GM23338 (cell line): ENCODE measurements around the gene ZNF513. TPM values are rescaled to one million over a fixed set of nuclear protein-coding genes. Genes with fewer than 3 reads are reported as not detected.

Experiments used
- ATAC-seq: fragments of 200-7000 bp; cut with Tn5 transposase; 3 replicates; pipeline ENCODE4 v1.9.1; 2020
- DNase-seq: peaks from one replicate; pipeline ENCODE4 v3.0.0-alpha.2; 2015; ENCODE audit warnings: low spot score
- H2AFZ ChIP-seq: fragments of 200-600 bp; sonication (generic); 2 replicates; pipeline ENCODE4 v1.8.0; 2016; ENCODE audit warnings: antibody characterized with exemption, mild to moderate bottlenecking, moderate library complexity
- H3F3A ChIP-seq: fragments of 200-600 bp; sonication (generic); replicated peaks from 2 replicates; pipeline ENCODE4 v1.8.0; 2017; ENCODE audit warnings: antibody characterized with exemption, mixed run types, low read depth
- H3K27ac ChIP-seq: fragments of 200-600 bp; sonication (generic); 2 replicates; pipeline ENCODE4 v1.6.1; 2016; ENCODE audit warnings: low read depth
- H3K27me3 ChIP-seq: fragments of 200-600 bp; sonication (generic); 2 replicates; pipeline ENCODE4 v1.8.0; 2016; ENCODE audit warnings: mild to moderate bottlenecking, mixed run types, moderate library complexity; ENCODE audit not compliant: insufficient read depth
- H3K36me3 ChIP-seq: fragments of 200-600 bp; sonication (generic); 2 replicates; pipeline ENCODE4 v1.8.0; 2016; ENCODE audit warnings: mild to moderate bottlenecking; ENCODE audit not compliant: insufficient read depth
- H3K4me1 ChIP-seq: fragments of 200-600 bp; sonication (generic); 2 replicates; pipeline ENCODE4 v1.8.0; 2016; ENCODE audit warnings: mild to moderate bottlenecking, moderate library complexity; ENCODE audit not compliant: insufficient read depth
- H3K4me2 ChIP-seq: fragments of 200-600 bp; sonication (generic); 2 replicates; pipeline ENCODE4 v1.7.1; 2017; ENCODE audit warnings: mixed run types
- H3K4me3 ChIP-seq: fragments of 200-600 bp; sonication (generic); 2 replicates; pipeline ENCODE4 v1.6.1; 2016; ENCODE audit warnings: mixed run types
- H3K79me2 ChIP-seq: fragments of 200-600 bp; sonication (generic); replicated peaks from 2 replicates; pipeline ENCODE4 v1.8.0; 2017; ENCODE audit warnings: mild to moderate bottlenecking; ENCODE audit not compliant: insufficient read depth
- H3K9me2 ChIP-seq: fragments of 200-600 bp; sonication (generic); 2 replicates; pipeline ENCODE4 v1.8.0; 2017; ENCODE audit not compliant: insufficient read depth
- H4K20me1 ChIP-seq: fragments of 200-600 bp; sonication (generic); replicated peaks from 2 replicates; pipeline ENCODE4 v1.8.0; 2017; ENCODE audit warnings: mild to moderate bottlenecking; ENCODE audit not compliant: insufficient read depth
- H3K27ac Mint-ChIP-seq: 2 replicates; pipeline ENCODE4 v1.8.0; 2020; ENCODE audit warnings: inconsistent platforms, mild to moderate bottlenecking, moderate library complexity, mixed read lengths
- H3K27me3 Mint-ChIP-seq: 3 replicates; pipeline ENCODE4 v1.8.0; 2022; ENCODE audit warnings: low read depth, mild to moderate bottlenecking, moderate library complexity, mixed read lengths, inconsistent platforms; ENCODE audit not compliant: insufficient read depth, poor library complexity
- H3K36me3 Mint-ChIP-seq: 3 replicates; pipeline ENCODE4 v1.8.0; 2021; ENCODE audit warnings: low read depth, mild to moderate bottlenecking, inconsistent platforms, moderate library complexity, mixed read lengths
- H3K4me1 Mint-ChIP-seq: 3 replicates; pipeline ENCODE4 v1.8.0; 2020; ENCODE audit warnings: mild to moderate bottlenecking, inconsistent platforms, mixed read lengths
- H3K4me3 Mint-ChIP-seq: 3 replicates; pipeline ENCODE4 v1.8.0; 2021; ENCODE audit warnings: moderate library complexity, mild to moderate bottlenecking, inconsistent platforms, mixed read lengths
- H3K9me3 Mint-ChIP-seq: 3 replicates; pipeline ENCODE4 v1.8.0; 2020; ENCODE audit warnings: moderate library complexity, mild to moderate bottlenecking, inconsistent platforms, mixed read lengths
- CREB1 ChIP-seq: fragments of 250-450 bp; sonication (Bioruptor Pico); IDR thresholded peaks from 2 replicates; pipeline ENCODE4 v1.5.0; 2020; ENCODE audit warnings: low read depth, mild to moderate bottlenecking, moderate library complexity
- CTCF ChIP-seq, 2 experiments: fragments of 200-600 bp in 1 of 2; sonication (generic) in 1 of 2; conservative IDR thresholded peaks; 2 replicates each; pipeline versions ENCODE4 v1.5.1 to v1.6.1; 2016 to 2017; ENCODE audit warnings: antibody characterized with exemption in 2 of 2, low read depth in 2 of 2, mild to moderate bottlenecking in 2 of 2, moderate library complexity in 1 of 2
- ETS1 ChIP-seq: IDR thresholded peaks from 2 replicates; pipeline ENCODE4 v1.6.1; 2016; ENCODE audit warnings: antibody characterized with exemption
- EZH2 ChIP-seq: fragments of 200-600 bp; sonication (generic); IDR thresholded peaks from one replicate; pipeline ENCODE4 v1.8.0; 2017; ENCODE audit warnings: antibody characterized with exemption, mild to moderate bottlenecking, low read depth; ENCODE audit not compliant: unreplicated experiment
- EZH2phosphoT487 ChIP-seq: fragments of 200-600 bp; sonication (generic); IDR thresholded peaks from one replicate; pipeline ENCODE4 v1.8.1; 2018; ENCODE audit warnings: antibody characterized with exemption; ENCODE audit not compliant: unreplicated experiment
- JUNB ChIP-seq: IDR thresholded peaks from one replicate; pipeline ENCODE4 v1.6.1; 2016; ENCODE audit warnings: antibody characterized with exemption; ENCODE audit not compliant: unreplicated experiment
- NANOG ChIP-seq: IDR thresholded peaks from 2 replicates; pipeline ENCODE4 v1.6.1; 2016; ENCODE audit warnings: antibody characterized with exemption, borderline replicate concordance
- POLR2AphosphoS5 ChIP-seq: IDR thresholded peaks from 2 replicates; pipeline ENCODE4 v1.6.1; 2016; ENCODE audit warnings: antibody characterized with exemption, low read depth
- REST ChIP-seq: IDR thresholded peaks from one replicate; pipeline ENCODE4 v1.6.1; 2018; ENCODE audit warnings: antibody characterized with exemption; ENCODE audit not compliant: unreplicated experiment
- STAT1 ChIP-seq: IDR thresholded peaks from one replicate; pipeline ENCODE4 v1.6.1; 2016; ENCODE audit warnings: antibody characterized with exemption; ENCODE audit not compliant: unreplicated experiment
- ZNF114 ChIP-seq: fragments of 250-450 bp; sonication (Bioruptor Pico); IDR thresholded peaks from 2 replicates; pipeline ENCODE4 v1.5.0; 2020; ENCODE audit warnings: mild to moderate bottlenecking, moderate library complexity
- ZNF331 ChIP-seq: fragments of 250-450 bp; sonication (Bioruptor Pico); IDR thresholded peaks from 2 replicates; pipeline ENCODE4 v1.5.0; 2020; ENCODE audit warnings: low read depth, mild to moderate bottlenecking, moderate library complexity
- ZNF462 ChIP-seq: fragments of 250-450 bp; sonication (Bioruptor Pico); IDR thresholded peaks from 2 replicates; pipeline ENCODE4 v1.5.0; 2020; ENCODE audit warnings: mild to moderate bottlenecking, moderate library complexity
- polyA plus RNA-seq: library from polyadenylated mRNA; unstranded; fragments of >200 nt; fragmentation: Nextera tagmentation; extraction: Ambion mirVana; gene quantifications from 2 replicates; pipeline ENCODE4 v1.2.1, GENCODE V29; 2016
- total RNA-seq: library from RNA; depleted of rRNA; stranded (reverse); fragments of >200 nt; shearing (Covaris generic); gene quantifications from 2 replicates; pipeline ENCODE4 v1.2.3, GENCODE V29; 2014

ZNF513 gene
- total and polyA plus RNA-seq, 2 experiments from 2014 or later, result 10.4 to 13.2 TPM

GRCh38 chr2:27370816-27371620 is 9.5 kb downstream of the ZNF513 start:
- Histone ChIP-seq H3K4me2 (peak overlapping the region; percentile 96), H3K9me2 (no peaks in the 10 kb centered on the region), H3K36me3 (peaks cover 38% of the 10 kb centered on the region), H4K20me1 (peaks cover 5% of the 10 kb centered on the region; the same call in 1 of the 2 replicates), H3K4me1 (peaks cover 20% of the 10 kb centered on the region), H3K4me3 (peak overlapping the region; percentile 93), H2AFZ (peak overlapping the region; percentile 78; the same call in 1 of the 2 replicates), H3K79me2 (peaks cover 34% of the 10 kb centered on the region), H3K27ac (no peak overlapping the region), H3F3A (peaks cover 9% of the 10 kb centered on the region; the same call in 1 of the 2 replicates), H3K27me3 (no peaks in the 10 kb centered on the region)
- peak overlapping the region; percentile 95 for H3K27ac Mint-ChIP-seq
- peaks cover 15% of the 10 kb centered on the region for H3K27me3 Mint-ChIP-seq
- peak overlapping the region; percentile 86 for H3K4me3 Mint-ChIP-seq
- TF ChIP-seq CTCF (conservative IDR thresholded peaks at IDR 0.05; ENCODE audit: low read depth in 2 of 2) (no peak), ETS1 (no peak), EZH2phosphoT487 (no peak), CREB1 (CRISPR knock-in tag) (no peak), ZNF462 (CRISPR knock-in tag) (no peak), NANOG (no peak), REST (no peak), STAT1 (no peak), ZNF331 (no peak), JUNB (no peak), EZH2 (no peak), POLR2AphosphoS5 (no peak), ZNF114 (CRISPR knock-in tag) (no peak)
- H3K4me1 Mint-ChIP-seq, result peaks cover 24% of the 10 kb centered on the region
- H3K9me3 Mint-ChIP-seq, result no peaks in the 10 kb centered on the region
- DNase-seq (peak; percentile 39), ATAC-seq (peak; percentile 34)
- H3K36me3 Mint-ChIP-seq, result peaks cover 67% of the 10 kb centered on the region
